Mucosa of stomach (tissue), 1 donor: ENCODE data around the gene ALDH8A1.
"Not testable (repeated sequence)": the region's sequence is repeated elsewhere in the genome, so short reads cannot be mapped to it uniquely, and the experiment has no call there.

Experiments
- H3K27me3 ChIP-seq: one replicate; pipeline ENCODE4 v1.7.0; 2013; ENCODE audit warnings: mild to moderate bottlenecking, low read length; ENCODE audit not compliant: control insufficient read depth, insufficient read depth
- H3K36me3 ChIP-seq: one replicate; pipeline ENCODE4 v1.7.0; 2013; ENCODE audit warnings: low read length; ENCODE audit not compliant: control insufficient read depth, insufficient read depth
- H3K4me1 ChIP-seq: one replicate; pipeline ENCODE4 v1.7.0; 2013; ENCODE audit warnings: mild to moderate bottlenecking, low read length; ENCODE audit not compliant: control insufficient read depth, insufficient read depth
- H3K4me3 ChIP-seq: one replicate; pipeline ENCODE4 v1.7.0; 2013; ENCODE audit warnings: low read length
- H3K9ac ChIP-seq: one replicate; pipeline ENCODE4 v1.7.0; 2013; ENCODE audit warnings: mild to moderate bottlenecking, low read length, moderate library complexity
- H3K9me3 ChIP-seq: one replicate; pipeline ENCODE4 v1.7.0; 2013; ENCODE audit warnings: mild to moderate bottlenecking, low read length, moderate library complexity; ENCODE audit not compliant: control insufficient read depth
- donor health status: Pancreatic carcinoma.

The ALDH8A1 gene

DNA sequence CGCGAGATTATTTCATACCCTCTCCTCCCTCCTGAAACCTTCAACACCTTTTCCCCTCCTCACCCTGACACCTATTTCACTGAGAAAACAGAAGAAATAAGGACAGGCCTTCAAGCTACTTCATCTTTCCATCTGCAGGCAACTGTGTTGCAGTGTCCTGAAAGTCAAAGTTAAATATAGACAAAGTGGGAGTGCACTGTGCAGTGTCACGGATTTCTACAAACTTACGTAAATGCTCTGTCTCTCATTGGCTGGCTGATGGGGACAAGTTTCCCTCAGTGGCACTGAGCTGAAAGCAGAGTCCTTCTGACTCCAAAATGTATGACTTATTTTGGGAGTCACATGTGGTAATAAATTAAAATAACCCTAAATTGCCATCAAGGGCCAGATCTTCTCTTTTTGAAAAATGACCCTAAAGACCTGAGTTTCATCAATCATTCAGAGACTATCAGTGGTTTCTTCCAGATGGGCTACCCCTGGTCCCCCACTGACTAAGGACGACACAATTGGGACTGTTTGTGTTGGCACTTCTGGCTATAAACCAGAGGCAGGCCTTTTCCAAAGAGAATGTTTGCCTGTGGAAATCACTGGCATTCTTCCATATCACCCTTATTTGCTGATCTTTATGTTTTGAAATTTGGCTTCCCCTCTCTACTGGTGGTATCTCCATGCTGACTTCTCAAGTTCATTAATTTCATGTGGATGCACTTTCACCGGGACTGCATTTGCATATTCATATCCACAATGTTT is 21.6 kb downstream of the ALDH8A1 start:
- H3K4me1 ChIP-seq: no peaks in the 10 kb centered on the region
- no peak overlapping the region for H3K9ac ChIP-seq
- H3K27me3 ChIP-seq: no peaks in the 10 kb centered on the region
- H3K9me3 ChIP-seq: no peaks in the 10 kb centered on the region
- H3K4me3 ChIP-seq: no peak overlapping the region
- no peaks in the 10 kb centered on the region for H3K36me3 ChIP-seq

DNA sequence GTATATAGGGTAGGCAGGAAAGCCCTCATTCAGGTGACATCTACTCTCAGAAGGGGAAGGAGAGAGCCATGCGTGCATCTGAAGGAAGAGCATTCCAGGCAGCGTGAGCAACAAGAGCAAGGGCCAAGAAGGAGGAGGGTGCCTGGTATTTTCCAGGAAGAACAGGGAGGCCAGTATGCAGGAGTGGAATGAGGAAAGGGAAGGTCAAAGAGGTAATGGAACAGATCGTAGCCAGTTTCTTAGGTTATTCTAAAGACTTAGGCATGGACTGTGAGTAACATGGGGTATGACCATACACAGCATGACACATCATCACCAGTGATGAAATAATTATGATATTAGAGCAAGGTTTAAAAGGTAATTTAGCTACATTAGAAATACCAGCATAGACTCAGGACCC is 24.1 kb downstream of the ALDH8A1 start:
- H3K36me3 ChIP-seq: no peaks in the 10 kb centered on the region
- no peak overlapping the region for H3K4me3 ChIP-seq
- no peak overlapping the region for H3K9ac ChIP-seq
- H3K9me3 ChIP-seq: no peaks in the 10 kb centered on the region
- H3K27me3 ChIP-seq: no peaks in the 10 kb centered on the region
- no peaks in the 10 kb centered on the region for H3K4me1 ChIP-seq

DNA sequence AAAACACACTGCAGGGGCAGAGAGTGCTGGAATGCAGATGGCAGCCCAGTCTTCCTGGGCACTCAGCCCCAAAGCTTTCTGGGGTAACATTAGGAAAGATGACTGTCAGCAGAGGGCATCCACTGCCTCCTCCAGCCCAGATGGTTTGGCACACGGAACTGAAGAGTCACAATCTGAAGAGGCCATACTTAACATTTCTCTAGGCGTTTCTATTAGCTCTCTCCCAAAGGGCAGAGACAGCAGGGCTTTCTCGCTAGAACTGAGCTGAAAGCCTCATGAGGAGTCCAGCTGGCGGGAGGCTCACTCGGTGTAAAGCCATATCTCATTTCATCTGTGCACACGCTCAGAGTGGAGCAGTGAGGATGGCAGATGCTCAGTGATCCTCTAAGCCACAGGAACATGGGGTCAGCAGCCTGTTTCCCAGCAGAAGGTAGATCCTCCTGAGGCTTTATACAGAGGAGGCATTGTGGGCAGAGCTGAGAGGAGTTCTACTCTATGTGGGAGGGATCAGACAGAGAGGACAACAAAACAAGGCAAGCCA is 28.1 kb downstream of the ALDH8A1 start:
- Histone ChIP-seq H3K9me3 (no peaks in the 10 kb centered on the region), H3K27me3 (no peaks in the 10 kb centered on the region), H3K36me3 (no peaks in the 10 kb centered on the region), H3K4me1 (no peaks in the 10 kb centered on the region), H3K9ac (no peak overlapping the region), H3K4me3 (no peak overlapping the region)

GRCh38 chr6:134921276-134921675 is 28.6 kb downstream of the ALDH8A1 start:
- Histone ChIP-seq H3K4me3 (no peak overlapping the region), H3K27me3 (no peaks in the 10 kb centered on the region), H3K9ac (no peak overlapping the region), H3K4me1 (no peaks in the 10 kb centered on the region), H3K9me3 (no peaks in the 10 kb centered on the region), H3K36me3 (no peaks in the 10 kb centered on the region)

DNA sequence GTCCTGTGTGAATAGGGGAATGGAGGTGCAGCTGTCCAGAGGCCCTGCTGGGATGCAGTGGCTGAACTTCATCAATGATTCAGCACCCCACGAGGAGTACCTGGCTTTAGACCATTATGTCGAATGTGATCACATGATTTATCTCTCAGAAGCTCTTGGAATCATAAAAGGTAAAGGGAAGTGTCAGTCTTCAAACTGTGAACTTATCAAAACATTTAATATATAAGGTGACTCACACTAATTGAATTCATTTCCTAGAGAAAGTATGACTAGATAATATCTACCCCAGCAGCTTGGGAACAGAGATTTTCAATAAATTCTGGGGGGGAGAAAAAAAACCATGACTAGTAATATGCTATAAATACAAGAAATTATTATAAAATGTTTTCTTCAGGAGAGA is 29.5 kb downstream of the ALDH8A1 start:
- Histone ChIP-seq H3K4me3 (no peak overlapping the region), H3K9me3 (no peaks in the 10 kb centered on the region), H3K36me3 (no peaks in the 10 kb centered on the region), H3K9ac (no peak overlapping the region), H3K27me3 (no peaks in the 10 kb centered on the region), H3K4me1 (no peaks in the 10 kb centered on the region)

DNA sequence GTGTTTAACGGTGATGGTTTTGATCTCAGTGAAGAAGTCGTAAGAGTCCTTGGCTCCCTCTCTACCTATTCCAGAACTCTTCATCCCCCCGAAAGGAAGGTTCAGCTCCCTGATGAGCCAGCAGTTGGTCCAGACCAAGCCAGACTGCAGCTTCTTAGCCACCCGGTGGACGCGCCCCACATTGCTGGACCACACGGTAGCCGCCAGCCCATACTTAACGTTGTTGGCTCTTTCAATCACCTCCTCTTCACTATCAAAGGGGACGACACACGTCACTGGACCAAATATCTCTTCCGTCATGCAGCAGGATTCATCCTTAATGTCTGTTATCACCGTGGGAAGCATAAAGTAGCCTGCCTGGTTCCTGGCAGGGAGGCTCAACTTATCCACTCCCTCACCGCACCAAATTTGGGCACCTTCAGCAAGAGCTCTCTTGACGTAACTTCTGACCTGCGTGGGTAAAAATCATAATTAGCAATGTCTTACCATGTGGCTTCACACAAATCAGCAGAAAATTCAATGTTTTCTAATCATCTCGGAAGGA is 31.4 kb downstream of the ALDH8A1 start:
- Histone ChIP-seq H3K9me3 (no peaks in the 10 kb centered on the region), H3K27me3 (no peaks in the 10 kb centered on the region), H3K36me3 (no peaks in the 10 kb centered on the region), H3K4me1 (no peaks in the 10 kb centered on the region), H3K4me3 (no peak overlapping the region), H3K9ac (no peak overlapping the region)

DNA sequence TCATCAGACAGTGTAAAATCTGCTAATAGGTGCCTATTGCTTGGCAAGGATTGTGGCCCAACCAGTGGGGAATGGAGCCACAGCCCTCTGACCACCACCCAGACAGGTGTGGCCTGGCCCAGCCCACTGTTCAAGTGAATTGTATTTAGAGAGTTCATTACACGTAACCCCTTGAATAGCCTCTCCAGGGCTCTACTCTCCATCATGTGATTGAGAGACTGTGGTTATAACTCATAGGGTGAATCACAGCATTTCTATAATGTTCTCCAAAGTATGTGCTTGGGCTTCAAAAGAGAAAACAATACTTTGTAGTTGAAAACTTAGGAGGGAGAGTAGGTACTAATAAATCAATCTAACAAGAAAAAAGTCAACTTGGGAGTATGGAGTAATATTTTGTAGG is 38.4 kb downstream of the ALDH8A1 start:
- Histone ChIP-seq H3K9ac (no peak overlapping the region), H3K27me3 (no peaks in the 10 kb centered on the region), H3K4me3 (no peak overlapping the region)

DNA sequence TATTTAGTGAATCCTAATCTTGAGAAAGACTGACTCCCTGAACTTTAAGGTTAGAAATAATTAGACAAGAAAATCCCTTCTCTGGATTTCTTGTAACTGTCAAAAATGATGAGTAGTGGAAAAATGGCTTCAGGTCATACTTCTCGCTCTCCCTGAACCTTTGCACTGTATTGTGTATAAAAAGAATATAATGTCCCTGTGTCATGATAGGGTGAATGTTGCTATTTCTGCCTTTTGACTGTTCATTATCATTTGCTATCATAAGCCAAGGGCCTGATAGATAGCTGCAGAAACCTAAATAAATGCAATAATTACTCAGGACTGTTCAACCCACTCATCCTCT is 39.3 kb downstream of the ALDH8A1 start:
- H3K27me3 ChIP-seq: no peaks in the 10 kb centered on the region
- H3K9me3 ChIP-seq: no peaks in the 10 kb centered on the region
- no peak overlapping the region for H3K9ac ChIP-seq
- no peaks in the 10 kb centered on the region for H3K36me3 ChIP-seq
- H3K4me3 ChIP-seq: no peak overlapping the region
- H3K4me1 ChIP-seq: no peaks in the 10 kb centered on the region

More for the DNA sequence above, 38.4 kb downstream of the ALDH8A1 start:
- Histone ChIP-seq H3K4me1 (no peaks in the 10 kb centered on the region), H3K36me3 (no peaks in the 10 kb centered on the region), H3K9me3 (no peaks in the 10 kb centered on the region)

GRCh38 chr6:134909701-134910592 is 40.0 kb downstream of the ALDH8A1 start:
- Histone ChIP-seq H3K4me1 (no peaks in the 10 kb centered on the region), H3K9me3 (no peaks in the 10 kb centered on the region), H3K4me3 (no peak overlapping the region), H3K36me3 (no peaks in the 10 kb centered on the region), H3K27me3 (no peaks in the 10 kb centered on the region), H3K9ac (no peak overlapping the region)

DNA sequence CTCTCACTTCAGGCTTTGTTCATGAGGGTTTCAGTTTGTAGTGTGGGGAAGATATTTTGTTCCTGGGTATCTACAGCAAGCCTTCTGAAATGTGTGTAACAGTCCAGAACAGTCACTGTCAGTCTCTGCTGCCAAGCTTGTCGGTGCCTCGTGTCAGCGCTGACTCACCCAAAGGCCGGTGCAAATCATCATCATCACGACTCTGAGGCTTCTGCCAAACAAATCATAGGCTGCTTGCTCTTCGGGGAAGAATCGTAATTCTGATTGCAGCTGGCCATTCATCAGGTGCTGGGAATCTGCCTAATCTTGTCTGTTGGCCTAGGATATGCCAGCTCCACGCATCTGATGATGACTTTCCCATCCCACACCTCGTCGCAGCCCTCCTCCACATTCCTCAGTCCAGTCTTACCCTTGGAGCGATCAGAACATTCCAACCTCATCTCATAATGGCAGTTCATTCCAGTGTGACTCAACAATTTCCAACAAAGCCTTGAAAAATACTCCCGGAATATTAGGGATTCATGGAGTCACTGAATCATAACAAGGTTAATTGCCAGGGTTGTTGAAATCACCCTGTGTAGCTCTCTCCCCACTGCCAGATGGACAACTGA is 40.9 kb downstream of the ALDH8A1 start:
- Histone ChIP-seq H3K9me3 (no peaks in the 10 kb centered on the region), H3K4me1 (no peaks in the 10 kb centered on the region), H3K27me3 (no peaks in the 10 kb centered on the region), H3K4me3 (no peak overlapping the region), H3K9ac (no peak overlapping the region), H3K36me3 (no peaks in the 10 kb centered on the region)

DNA sequence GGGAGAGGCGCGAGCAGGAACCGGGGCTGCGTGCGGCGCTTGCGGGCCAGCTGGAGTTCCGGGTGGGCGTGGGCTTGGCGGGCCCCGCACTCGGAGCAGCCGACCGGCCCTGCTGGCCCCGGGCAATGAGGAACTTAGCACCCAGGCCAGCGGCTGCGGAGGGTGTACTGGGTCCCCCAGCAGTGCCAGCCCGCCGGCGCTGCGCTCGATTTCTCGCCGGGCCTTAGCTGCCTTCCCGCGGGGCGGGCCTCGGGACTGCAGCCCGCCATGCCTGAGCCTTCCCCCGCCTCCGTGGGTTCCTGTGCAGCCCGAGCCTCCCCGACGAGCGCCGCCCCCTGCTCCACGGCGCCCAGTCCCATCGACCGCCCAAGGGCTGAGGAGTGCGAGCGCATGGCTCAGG is 45.2 kb downstream of the ALDH8A1 start:
- not testable (repeated sequence) for H3K27me3 ChIP-seq, H3K4me3 ChIP-seq, H3K9ac ChIP-seq, H3K9me3 ChIP-seq, H3K4me1 ChIP-seq, H3K36me3 ChIP-seq

- H3K9ac ChIP-seq: no peak overlapping the region
- no peaks in the 10 kb centered on the region for H3K9me3 ChIP-seq
- H3K4me1 ChIP-seq: no peaks in the 10 kb centered on the region
- no peaks in the 10 kb centered on the region for H3K27me3 ChIP-seq
- no peaks in the 10 kb centered on the region for H3K36me3 ChIP-seq
- no peak overlapping the region for H3K4me3 ChIP-seq
These were observed 46.5 kb downstream of the ALDH8A1 start for GRCh38 chr6:134903448-134903847.
